ENCODE data around the gene JADE3.

The JADE3 gene

DNA sequence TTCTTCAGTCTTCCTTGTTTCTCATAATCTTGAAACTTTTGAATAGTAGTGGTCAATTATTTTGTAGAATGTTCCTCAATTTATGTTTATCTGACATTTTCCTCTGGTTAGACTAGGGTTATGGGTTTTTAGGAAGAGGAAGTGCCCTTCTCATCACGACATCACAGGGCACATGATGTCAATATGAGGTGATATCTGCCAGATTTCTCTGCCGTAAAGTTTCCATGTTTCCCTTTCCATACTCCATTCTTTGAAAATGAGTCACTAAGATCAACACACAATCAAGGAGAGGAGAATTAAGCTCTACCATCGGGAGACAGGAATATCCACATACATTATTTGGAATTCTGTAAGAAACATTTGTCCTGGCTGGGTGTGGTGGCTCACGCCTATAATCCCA is 46.9 kb upstream of the JADE3 start:
- TF ChIP-seq, protein P1, sequence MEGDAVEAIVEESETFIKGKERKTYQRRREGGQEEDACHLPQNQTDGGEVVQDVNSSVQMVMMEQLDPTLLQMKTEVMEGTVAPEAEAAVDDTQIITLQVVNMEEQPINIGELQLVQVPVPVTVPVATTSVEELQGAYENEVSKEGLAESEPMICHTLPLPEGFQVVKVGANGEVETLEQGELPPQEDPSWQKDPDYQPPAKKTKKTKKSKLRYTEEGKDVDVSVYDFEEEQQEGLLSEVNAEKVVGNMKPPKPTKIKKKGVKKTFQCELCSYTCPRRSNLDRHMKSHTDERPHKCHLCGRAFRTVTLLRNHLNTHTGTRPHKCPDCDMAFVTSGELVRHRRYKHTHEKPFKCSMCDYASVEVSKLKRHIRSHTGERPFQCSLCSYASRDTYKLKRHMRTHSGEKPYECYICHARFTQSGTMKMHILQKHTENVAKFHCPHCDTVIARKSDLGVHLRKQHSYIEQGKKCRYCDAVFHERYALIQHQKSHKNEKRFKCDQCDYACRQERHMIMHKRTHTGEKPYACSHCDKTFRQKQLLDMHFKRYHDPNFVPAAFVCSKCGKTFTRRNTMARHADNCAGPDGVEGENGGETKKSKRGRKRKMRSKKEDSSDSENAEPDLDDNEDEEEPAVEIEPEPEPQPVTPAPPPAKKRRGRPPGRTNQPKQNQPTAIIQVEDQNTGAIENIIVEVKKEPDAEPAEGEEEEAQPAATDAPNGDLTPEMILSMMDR (IDR thresholded peaks at IDR 0.05; ENCODE audit: insufficient read depth, low read length, poor library complexity, severe bottlenecking) = no peak
- no peak for TF ChIP-seq EZH2phosphoT487 (conservative IDR thresholded peaks at IDR 0.05; ENCODE audit: low read length)
- Histone ChIP-seq H3K4me2 (ENCODE audit: low read depth, low read length, poor library complexity, severe bottlenecking) (no peak overlapping the region), H3K9me3 (ENCODE audit: insufficient read depth, low read length) (no peaks in the 10 kb centered on the region), H3K9me2 (replicated peaks; ENCODE audit: insufficient read depth, low read length) (no peaks in the 10 kb centered on the region), H3K4me3 (ENCODE audit: insufficient read depth, low read length, poor library complexity, severe bottlenecking) (no peak overlapping the region), H3K9ac (ENCODE audit: low read length) (no peak overlapping the region), H2AFZ (ENCODE audit: low read depth, low read length, severe bottlenecking) (no peak overlapping the region), H3K27me3 (ENCODE audit: low read length) (no peaks in the 10 kb centered on the region), H3K27ac (ENCODE audit: low read depth, low read length) (no peak overlapping the region), H3K79me2 (ENCODE audit: insufficient read depth, low read length) (no peaks in the 10 kb centered on the region), H3F3A (ENCODE audit: insufficient read depth) (no peaks in the 10 kb centered on the region), H4K20me1 (ENCODE audit: low read depth, low read length) (no peaks in the 10 kb centered on the region), H3K36me3 (ENCODE audit: low read length) (no peaks in the 10 kb centered on the region; the same call in 1 of the 2 replicates)

DNA sequence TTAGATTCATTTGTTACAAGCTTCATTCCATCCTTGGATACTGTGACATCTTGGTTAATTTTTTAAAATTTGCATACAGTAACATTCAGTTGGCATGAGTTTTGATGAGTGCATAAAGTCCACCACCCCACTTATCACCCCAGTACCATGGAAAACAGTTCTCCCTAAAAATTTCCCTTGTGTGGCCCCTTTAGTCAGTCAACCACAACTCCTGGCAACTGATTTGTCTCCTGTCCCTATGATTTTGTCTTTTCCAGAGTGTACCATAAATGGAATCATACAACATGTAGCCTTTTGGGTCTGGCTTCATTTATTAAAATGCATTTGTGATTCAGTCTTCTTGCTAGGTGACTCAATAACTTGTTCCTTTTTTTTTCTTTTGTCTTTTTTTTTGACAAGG is 45.5 kb upstream of the JADE3 start:
- Histone ChIP-seq H3K36me3 (ENCODE audit: low read length) (no peaks in the 10 kb centered on the region), H2AFZ (ENCODE audit: low read depth, low read length, severe bottlenecking) (no peak overlapping the region), H3K9me2 (replicated peaks; ENCODE audit: insufficient read depth, low read length) (no peaks in the 10 kb centered on the region), H3F3A (ENCODE audit: insufficient read depth) (no peaks in the 10 kb centered on the region), H3K9me3 (ENCODE audit: insufficient read depth, low read length) (no peaks in the 10 kb centered on the region), H3K9ac (ENCODE audit: low read length) (no peak overlapping the region), H4K20me1 (ENCODE audit: low read depth, low read length) (no peaks in the 10 kb centered on the region), H3K4me3 (ENCODE audit: insufficient read depth, low read length, poor library complexity, severe bottlenecking) (no peak overlapping the region), H3K27ac (ENCODE audit: low read depth, low read length) (no peak overlapping the region), H3K27me3 (ENCODE audit: low read length) (no peaks in the 10 kb centered on the region), H3K4me2 (ENCODE audit: low read depth, low read length, poor library complexity, severe bottlenecking) (no peak overlapping the region), H3K79me2 (ENCODE audit: insufficient read depth, low read length) (no peaks in the 10 kb centered on the region)
- TF ChIP-seq EZH2phosphoT487 (conservative IDR thresholded peaks at IDR 0.05; ENCODE audit: low read length) = no peak
- TF ChIP-seq, protein P1 (IDR thresholded peaks at IDR 0.05; ENCODE audit: insufficient read depth, low read length, poor library complexity, severe bottlenecking) = no peak

DNA sequence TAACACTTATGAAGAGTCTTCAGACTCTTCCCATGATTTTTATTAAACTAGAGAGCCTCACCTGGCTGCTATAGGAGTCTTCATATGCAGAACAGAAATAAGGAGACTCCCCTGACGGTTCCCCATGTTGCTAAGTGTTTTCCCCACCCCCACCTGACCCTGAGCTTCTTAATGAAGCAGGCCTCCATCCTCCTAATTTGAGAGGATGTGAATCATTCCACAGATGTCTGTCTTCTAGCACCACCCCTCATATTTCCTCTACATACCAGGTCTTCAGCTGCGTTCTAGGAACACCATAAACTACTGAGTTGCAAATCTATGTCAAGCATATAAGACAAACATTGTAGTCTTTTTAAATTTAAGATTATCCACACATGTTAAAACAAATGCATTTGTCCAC is 38.5 kb upstream of the JADE3 start:
- Histone ChIP-seq H3K27me3 (ENCODE audit: low read length) (no peaks in the 10 kb centered on the region), H3K9me2 (replicated peaks; ENCODE audit: insufficient read depth, low read length) (no peaks in the 10 kb centered on the region), H3K79me2 (ENCODE audit: insufficient read depth, low read length) (no peaks in the 10 kb centered on the region), H3K4me3 (ENCODE audit: insufficient read depth, low read length, poor library complexity, severe bottlenecking) (no peak overlapping the region), H3K27ac (ENCODE audit: low read depth, low read length) (no peak overlapping the region), H3F3A (ENCODE audit: insufficient read depth) (no peaks in the 10 kb centered on the region), H4K20me1 (ENCODE audit: low read depth, low read length) (no peaks in the 10 kb centered on the region), H2AFZ (ENCODE audit: low read depth, low read length, severe bottlenecking) (no peak overlapping the region), H3K36me3 (ENCODE audit: low read length) (no peaks in the 10 kb centered on the region), H3K4me2 (ENCODE audit: low read depth, low read length, poor library complexity, severe bottlenecking) (no peak overlapping the region), H3K9ac (ENCODE audit: low read length) (no peak overlapping the region), H3K9me3 (ENCODE audit: insufficient read depth, low read length) (no peaks in the 10 kb centered on the region)
- TF ChIP-seq EZH2phosphoT487 (conservative IDR thresholded peaks at IDR 0.05; ENCODE audit: low read length) = no peak
- TF ChIP-seq, protein P1 (IDR thresholded peaks at IDR 0.05; ENCODE audit: insufficient read depth, low read length, poor library complexity, severe bottlenecking) = no peak
